IMR-90 (cell line): Measurements from ENCODE around the gene RANBP9. TPM values are rescaled to one million over a fixed set of nuclear protein-coding genes. Genes with fewer than 3 reads are reported as not detected.

Experiments used
- ATAC-seq: fragments of 200-7000 bp; cut with Tn5 transposase; 2 replicates; pipeline ENCODE4 v1.9.1; 2020; ENCODE audit warnings: low read depth, mild to moderate bottlenecking, moderate library complexity
- BruUV-seq: library from RNA; stranded (reverse); fragments of 400-500 nt; replicated peaks from 2 replicates; lab custom pipeline; 2021; lab: Mats Ljungman, UMichigan
- CTCF ChIA-PET: fragments of 300-600 bp; formaldehyde crosslinking; extraction: SDS; loops from one replicate; lab custom pipeline; 2021; ENCODE audit warnings: antibody characterized with exemption; lab: Yijun Ruan, JAX
- POLR2A ChIA-PET: fragments of 300-600 bp; sonication (Branson Sonifier 250); formaldehyde crosslinking; loops from one replicate; lab custom pipeline; 2022; ENCODE audit warnings: antibody characterized with exemption; ENCODE audit not compliant: unreplicated experiment; lab: Charles Lee
- DNase-seq: peaks from one replicate; pipeline ENCODE4 v3.0.0; 2013
- H2AFZ ChIP-seq: replicated peaks from 2 replicates; pipeline ENCODE3; 2013; ENCODE audit warnings: low read length, mild to moderate bottlenecking; ENCODE audit not compliant: poor library complexity
- H2AK5ac ChIP-seq: 2 replicates; pipeline ENCODE4 v1.6.1; 2013; ENCODE audit warnings: low read depth, low read length, inconsistent platforms
- H2AK9ac ChIP-seq: replicated peaks from 2 replicates; pipeline ENCODE3; 2013; ENCODE audit warnings: mild to moderate bottlenecking, low read depth, low read length, moderate library complexity; ENCODE audit not compliant: poor library complexity
- H2BK120ac ChIP-seq: 2 replicates; pipeline ENCODE4 v1.6.1; 2013; ENCODE audit warnings: low read depth, low read length, inconsistent platforms
- H2BK15ac ChIP-seq: 3 replicates; pipeline ENCODE4 v1.6.1; 2013; ENCODE audit warnings: low read depth, low read length, inconsistent platforms
- H2BK20ac ChIP-seq: 2 replicates; pipeline ENCODE4 v1.6.1; 2013; ENCODE audit warnings: low read depth, mild to moderate bottlenecking, inconsistent platforms, low read length, moderate library complexity
- H2BK5ac ChIP-seq: 2 replicates; pipeline ENCODE4 v1.6.1; 2013; ENCODE audit warnings: mild to moderate bottlenecking, low read depth, low read length, inconsistent platforms; ENCODE audit not compliant: poor library complexity, severe bottlenecking
- H3K14ac ChIP-seq: replicated peaks from 2 replicates; pipeline ENCODE4 v1.6.1; 2013; ENCODE audit warnings: low read depth, low read length, inconsistent platforms
- H3K18ac ChIP-seq: 2 replicates; pipeline ENCODE4 v1.6.1; 2013; ENCODE audit warnings: low read depth, low read length, control low read depth
- H3K23ac ChIP-seq: 2 replicates; pipeline ENCODE4 v1.6.1; 2013; ENCODE audit warnings: low read depth, low read length, inconsistent platforms
- H3K27ac ChIP-seq: 2 replicates; pipeline ENCODE4 v1.5.1; 2013; ENCODE audit warnings: mild to moderate bottlenecking, control low read depth, low read length; ENCODE audit not compliant: insufficient read depth
- H3K27me3 ChIP-seq: 2 replicates; pipeline ENCODE4 v1.6.1; 2013; ENCODE audit warnings: low read length; ENCODE audit not compliant: control insufficient read depth, insufficient read depth
- H3K36me3 ChIP-seq: 2 replicates; pipeline ENCODE4 v1.6.1; 2013; ENCODE audit warnings: low read length, mixed read lengths; ENCODE audit not compliant: control insufficient read depth, insufficient read depth
- H3K4ac ChIP-seq: 2 replicates; pipeline ENCODE4 v1.6.1; 2013; ENCODE audit warnings: low read depth, low read length, inconsistent platforms
- H3K4me1 ChIP-seq: 2 replicates; pipeline ENCODE4 v1.6.1; 2013; ENCODE audit warnings: low read length, mixed read lengths; ENCODE audit not compliant: control insufficient read depth, insufficient read depth
- H3K4me2 ChIP-seq: 2 replicates; pipeline ENCODE4 v1.6.1; 2013; ENCODE audit warnings: low read depth, mild to moderate bottlenecking, control low read depth, low read length, moderate library complexity
- H3K4me3 ChIP-seq: 2 replicates; pipeline ENCODE4 v1.5.1; 2013; ENCODE audit warnings: low read depth, mild to moderate bottlenecking, control low read depth, low read length, moderate library complexity; ENCODE audit not compliant: insufficient read depth
- H3K56ac ChIP-seq: 2 replicates; pipeline ENCODE4 v1.6.1; 2013; ENCODE audit warnings: low read length, inconsistent platforms; ENCODE audit not compliant: insufficient read depth; ENCODE audit errors: extremely low read depth
- H3K79me1 ChIP-seq, 2 experiments: 2 replicates each; pipeline ENCODE4 v1.6.1; 2013; ENCODE audit warnings: low read length in 2 of 2, inconsistent platforms in 1 of 2, low read depth in 1 of 2
- H3K9ac ChIP-seq: 2 replicates; pipeline ENCODE4 v1.6.1; 2013; ENCODE audit warnings: low read depth, low read length, control low read depth
- H3K9me1 ChIP-seq: 2 replicates; pipeline ENCODE4 v1.6.1; 2013; ENCODE audit warnings: low read length, inconsistent platforms; ENCODE audit not compliant: insufficient read depth
- H3K9me3 ChIP-seq: 2 replicates; pipeline ENCODE4 v1.6.1; 2013; ENCODE audit warnings: low read length; ENCODE audit not compliant: control insufficient read depth, insufficient read depth
- H4K20me1 ChIP-seq: 2 replicates; pipeline ENCODE4 v1.6.1; 2013; ENCODE audit warnings: low read length, inconsistent platforms; ENCODE audit not compliant: insufficient read depth
- H4K5ac ChIP-seq: 2 replicates; pipeline ENCODE4 v1.6.1; 2013; ENCODE audit warnings: mild to moderate bottlenecking, low read depth, low read length, control low read depth
- H4K8ac ChIP-seq, 2 experiments: 2 replicates each; pipeline ENCODE4 v1.6.1; 2013; ENCODE audit warnings: low read depth in 2 of 2, low read length in 2 of 2, control low read depth in 1 of 2, inconsistent platforms in 1 of 2
- H4K91ac ChIP-seq: 2 replicates; pipeline ENCODE4 v1.6.1; 2013; ENCODE audit warnings: low read depth, low read length, inconsistent platforms; ENCODE audit not compliant: insufficient read depth
- CHD1 ChIP-seq: IDR thresholded peaks from 2 replicates; pipeline ENCODE4 v1.6.1; 2012; ENCODE audit warnings: low read depth, low read length, improper control_type of control experiment
- CTCF ChIP-seq: conservative IDR thresholded peaks from 2 replicates; pipeline ENCODE4 v1.5.1; 2012; ENCODE audit warnings: mild to moderate bottlenecking, low read depth, low read length, improper control_type of control experiment
- FOS ChIP-seq: fragments of 150-350 bp; IDR thresholded peaks from 2 replicates; pipeline ENCODE4 v1.6.1; 2016; ENCODE audit warnings: low read depth, low read length
- NFE2L2 ChIP-seq: fragments of 150-350 bp; IDR thresholded peaks from 2 replicates; pipeline ENCODE4 v1.6.1; 2016; ENCODE audit warnings: low read depth, mild to moderate bottlenecking, low read length
- RFX5 ChIP-seq: IDR thresholded peaks from 2 replicates; pipeline ENCODE4 v1.8.0; 2012; ENCODE audit warnings: low read depth, mild to moderate bottlenecking, low read length, moderate library complexity
- SMC3 ChIP-seq: fragments of 150-350 bp; IDR thresholded peaks from 2 replicates; pipeline ENCODE4 v1.6.1; 2016; ENCODE audit warnings: low read depth, mild to moderate bottlenecking, antibody characterized with exemption, low read length, moderate library complexity
- USF2 ChIP-seq: fragments of 150-350 bp; IDR thresholded peaks from 2 replicates; pipeline ENCODE4 v1.6.1; 2017; ENCODE audit warnings: mild to moderate bottlenecking, antibody characterized with exemption, low read length, low read depth
- dilution Hi-C: fragments of 300-500 bp; cut with HindIII; formaldehyde crosslinking; loops from one replicate; pipeline ENCODE4 v1.14.3; 2018; ENCODE audit warnings: low sequenced_read_pairs; ENCODE audit not compliant: unreplicated experiment
- in situ Hi-C: fragments of 300-500 bp; cut with MboI; formaldehyde crosslinking; loops from 3 replicates; pipeline ENCODE4 v1.14.3; 2019; ENCODE audit warnings: low sequenced_read_pairs, inconsistent platforms, mixed read lengths
- intact Hi-C: fragments of 100-400 bp; cut with micrococcal nuclease; formaldehyde crosslinking; loops from 2 replicates; pipeline ENCODE4 v1.10.0; 2022
- polyA plus RNA-seq, 3 experiments: library from polyadenylated mRNA; depleted of rRNA; stranded (reverse); fragments of >200 nt; gene quantifications; 2 replicates each; pipeline ENCODE4 v1.2.3, GENCODE V29; 2012; ENCODE audit warnings: low replicate concordance in 1 of 3
- total RNA-seq: library from RNA; depleted of rRNA; stranded (reverse); fragments of >200 nt; gene quantifications from 2 replicates; pipeline ENCODE4 v1.2.3, GENCODE V29; 2012

RANBP9 gene
- total and polyA plus RNA-seq, 2 of the 4 experiments (the other 2 are of a cell fraction) = 17.7 to 27.8 TPM

GRCh38 chr6:13648850-13649249, 62.8 kb downstream of the RANBP9 start:
- intact Hi-C loops (no loop called here), dilution Hi-C loops (no loop called here), in situ Hi-C loops (no loop called here)
- Histone ChIP-seq H2BK15ac (no peak overlapping the region), H3K18ac (no peak overlapping the region), H3K23ac (no peak overlapping the region), H3K56ac (no peak overlapping the region), H4K20me1 (no peaks in the 10 kb centered on the region), H3K36me3 (peaks cover 8% of the 10 kb centered on the region), H4K5ac (no peak overlapping the region), H3K4me2 (no peak overlapping the region), H2BK20ac (no peak overlapping the region), H4K8ac (no peak overlapping the region), H2AFZ (no peak overlapping the region), H3K9me1 (peaks cover 3% of the 10 kb centered on the region; the same call in 1 of the 2 replicates), H3K14ac (no peak overlapping the region), H2AK9ac (no peak overlapping the region), H4K91ac (no peak overlapping the region), H3K4me3 (no peak overlapping the region), H3K27ac (no peak overlapping the region), H3K27me3 (no peaks in the 10 kb centered on the region), H2BK120ac (no peak overlapping the region), H2AK5ac (no peak overlapping the region), H2BK5ac (no peak overlapping the region), H3K9ac (no peak overlapping the region), H3K9me3 (no peaks in the 10 kb centered on the region), H3K4ac (no peak overlapping the region), H3K79me1 (peaks cover 6 to 18% of the 10 kb centered on the region in 2 experiments), H3K4me1 (no peaks in the 10 kb centered on the region)
- no TSS peak for BruUV-seq
- CTCF ChIA-PET = interaction anchor here (0.6 kb wide), 2 partner anchors 33 to 146 kb away, joined by 3 read pairs; partner anchors contain the start of gene NOL7
- POLR2A ChIA-PET = no interaction called here
- no peak for TF ChIP-seq USF2
- TF ChIP-seq RFX5 = no peak
- no peak for TF ChIP-seq CHD1
- no peak for TF ChIP-seq FOS
- TF ChIP-seq SMC3 = no peak
- no peak for TF ChIP-seq CTCF
- no peak for TF ChIP-seq NFE2L2
- no peak for DNase-seq
- no peak for ATAC-seq
